Ishikawa (cell line): ENCODE data around the gene MEGF6.

Source experiments
- CEBPB ChIP-seq: IDR thresholded peaks from 2 replicates; pipeline ENCODE4 v1.6.1; 2012
- CREB1 ChIP-seq: IDR thresholded peaks from 2 replicates; pipeline ENCODE4 v1.6.1; 2012; ENCODE audit warnings: low read depth
- EGR1 ChIP-seq: IDR thresholded peaks from 2 replicates; pipeline ENCODE4 v1.6.1; 2012
- EP300 ChIP-seq: IDR thresholded peaks from 2 replicates; pipeline ENCODE4 v1.6.1; 2012; ENCODE audit warnings: borderline replicate concordance
- FOXM1 ChIP-seq: IDR thresholded peaks from 2 replicates; pipeline ENCODE4 v1.6.1; 2012; ENCODE audit warnings: low read depth, borderline replicate concordance
- NFIC ChIP-seq: IDR thresholded peaks from 2 replicates; pipeline ENCODE4 v1.6.1; 2012
- RAD21 ChIP-seq: IDR thresholded peaks from 2 replicates; pipeline ENCODE4 v1.6.1; 2012; ENCODE audit warnings: low read depth
- TAF1 ChIP-seq: IDR thresholded peaks from 2 replicates; pipeline ENCODE4 v1.6.1; 2012; ENCODE audit warnings: low read depth, mild to moderate bottlenecking
- TCF12 ChIP-seq: IDR thresholded peaks from 2 replicates; pipeline ENCODE4 v1.6.1; 2012; ENCODE audit warnings: low read depth
- TEAD4 ChIP-seq: IDR thresholded peaks from 2 replicates; pipeline ENCODE4 v1.6.1; 2012
- USF1 ChIP-seq: IDR thresholded peaks from 2 replicates; pipeline ENCODE4 v1.6.1; 2012
- YY1 ChIP-seq: IDR thresholded peaks from 2 replicates; pipeline ENCODE4 v1.6.1; 2012; ENCODE audit warnings: low read depth
- ZBTB7A ChIP-seq: IDR thresholded peaks from 2 replicates; pipeline ENCODE4 v1.6.1; 2012; ENCODE audit warnings: low read depth
- TF ChIP-seq, protein P1 (sequence below): IDR thresholded peaks from 2 replicates; pipeline ENCODE4 v1.6.1; 2012
- TF ChIP-seq, protein P2 (sequence below): IDR thresholded peaks from 2 replicates; pipeline ENCODE4 v1.6.1; 2012; ENCODE audit warnings: low read depth, mild to moderate bottlenecking

The MEGF6 gene

DNA sequence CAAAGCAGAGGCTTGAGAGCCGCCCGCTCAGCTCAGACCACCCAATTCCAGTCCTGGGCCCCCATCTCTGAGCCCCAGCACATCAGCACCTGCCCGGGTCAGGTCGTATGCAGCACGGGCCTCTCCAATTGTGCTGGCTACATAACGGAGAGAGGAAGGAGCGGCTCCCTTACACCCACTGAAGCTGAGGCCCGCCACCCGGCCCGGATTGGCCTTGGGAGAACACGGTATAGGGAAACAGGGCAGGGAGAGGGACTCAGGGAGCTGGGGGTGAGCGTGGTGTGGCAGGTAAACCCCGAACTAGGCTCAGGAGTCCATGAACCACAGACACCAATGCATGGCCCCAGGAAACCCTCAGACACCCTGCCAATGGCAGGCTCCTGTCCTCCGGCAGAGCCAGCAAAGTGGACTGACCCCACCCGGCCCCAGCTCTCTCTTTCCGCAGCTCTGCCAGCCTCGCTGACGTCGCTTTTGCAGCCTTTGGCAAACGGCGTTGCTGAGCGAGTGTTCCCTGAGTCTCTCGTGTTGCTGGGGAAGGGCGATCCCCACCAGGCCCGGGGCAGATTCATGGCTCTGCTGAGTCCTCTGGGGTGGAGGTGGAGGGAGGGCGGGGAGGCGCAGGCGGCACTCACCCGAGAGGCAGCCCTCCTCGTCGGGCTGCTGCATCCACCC is 16.5 kb downstream of the MEGF6 start:
- TF ChIP-seq USF1 (no peak), CEBPB (no peak), EP300 (no peak), FOXM1 (no peak), NFIC (no peak), TCF12 (no peak), TAF1 (no peak), ZBTB7A (no peak)

GRCh38 chr1:3593745-3594144 is 17.6 kb downstream of the MEGF6 start:
- no peak for TF ChIP-seq TCF12
- no peak for TF ChIP-seq NFIC
- no peak for TF ChIP-seq TEAD4
- TF ChIP-seq TAF1, result no peak
- no peak for TF ChIP-seq EGR1
- TF ChIP-seq, protein P1, sequence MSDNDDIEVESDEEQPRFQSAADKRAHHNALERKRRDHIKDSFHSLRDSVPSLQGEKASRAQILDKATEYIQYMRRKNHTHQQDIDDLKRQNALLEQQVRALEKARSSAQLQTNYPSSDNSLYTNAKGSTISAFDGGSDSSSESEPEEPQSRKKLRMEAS, result no peak
- TF ChIP-seq ZBTB7A, result no peak
- no peak for TF ChIP-seq EP300
- no peak for TF ChIP-seq YY1
- TF ChIP-seq, protein P2, sequence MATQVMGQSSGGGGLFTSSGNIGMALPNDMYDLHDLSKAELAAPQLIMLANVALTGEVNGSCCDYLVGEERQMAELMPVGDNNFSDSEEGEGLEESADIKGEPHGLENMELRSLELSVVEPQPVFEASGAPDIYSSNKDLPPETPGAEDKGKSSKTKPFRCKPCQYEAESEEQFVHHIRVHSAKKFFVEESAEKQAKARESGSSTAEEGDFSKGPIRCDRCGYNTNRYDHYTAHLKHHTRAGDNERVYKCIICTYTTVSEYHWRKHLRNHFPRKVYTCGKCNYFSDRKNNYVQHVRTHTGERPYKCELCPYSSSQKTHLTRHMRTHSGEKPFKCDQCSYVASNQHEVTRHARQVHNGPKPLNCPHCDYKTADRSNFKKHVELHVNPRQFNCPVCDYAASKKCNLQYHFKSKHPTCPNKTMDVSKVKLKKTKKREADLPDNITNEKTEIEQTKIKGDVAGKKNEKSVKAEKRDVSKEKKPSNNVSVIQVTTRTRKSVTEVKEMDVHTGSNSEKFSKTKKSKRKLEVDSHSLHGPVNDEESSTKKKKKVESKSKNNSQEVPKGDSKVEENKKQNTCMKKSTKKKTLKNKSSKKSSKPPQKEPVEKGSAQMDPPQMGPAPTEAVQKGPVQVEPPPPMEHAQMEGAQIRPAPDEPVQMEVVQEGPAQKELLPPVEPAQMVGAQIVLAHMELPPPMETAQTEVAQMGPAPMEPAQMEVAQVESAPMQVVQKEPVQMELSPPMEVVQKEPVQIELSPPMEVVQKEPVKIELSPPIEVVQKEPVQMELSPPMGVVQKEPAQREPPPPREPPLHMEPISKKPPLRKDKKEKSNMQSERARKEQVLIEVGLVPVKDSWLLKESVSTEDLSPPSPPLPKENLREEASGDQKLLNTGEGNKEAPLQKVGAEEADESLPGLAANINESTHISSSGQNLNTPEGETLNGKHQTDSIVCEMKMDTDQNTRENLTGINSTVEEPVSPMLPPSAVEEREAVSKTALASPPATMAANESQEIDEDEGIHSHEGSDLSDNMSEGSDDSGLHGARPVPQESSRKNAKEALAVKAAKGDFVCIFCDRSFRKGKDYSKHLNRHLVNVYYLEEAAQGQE, result no peak
- TF ChIP-seq RAD21, result no peak

DNA sequence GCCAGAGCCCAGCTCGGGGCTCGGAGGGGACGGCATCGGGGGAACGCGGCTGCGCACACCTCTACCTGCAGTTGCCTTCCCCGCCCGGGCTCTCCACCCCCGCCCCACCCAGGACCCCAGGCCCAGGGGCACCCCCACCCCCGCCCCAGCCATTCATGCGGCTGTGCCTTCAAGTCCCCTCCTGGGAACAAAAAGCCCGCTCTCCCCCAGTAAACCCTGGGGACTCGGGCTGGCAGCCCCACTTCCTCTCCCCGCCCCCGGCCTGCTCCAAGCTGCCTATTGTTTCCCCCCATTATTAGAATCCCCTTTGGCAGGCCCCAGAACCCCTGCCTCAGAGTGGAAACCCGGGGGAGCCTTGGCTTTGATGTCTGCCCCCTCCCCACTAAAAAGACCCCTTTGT is 18.0 kb downstream of the MEGF6 start:
- no peak for TF ChIP-seq TCF12
- TF ChIP-seq ZBTB7A, result no peak
- no peak for TF ChIP-seq EP300
- TF ChIP-seq CEBPB, result no peak
- no peak for TF ChIP-seq EGR1
- TF ChIP-seq TEAD4, result no peak
- TF ChIP-seq NFIC, result no peak
- TF ChIP-seq USF1, result no peak
- TF ChIP-seq, protein P1, result no peak
- no peak for TF ChIP-seq YY1
- no peak for TF ChIP-seq FOXM1
- TF ChIP-seq RAD21, result no peak
- no peak for TF ChIP-seq CREB1
- TF ChIP-seq, protein P2, result no peak
- no peak for TF ChIP-seq TAF1

GRCh38 chr1:3590951-3591865 is 20.1 kb downstream of the MEGF6 start:
- TF ChIP-seq CREB1 (no peak), RAD21 (peak; percentile 3; the same call in 1 of the 2 replicates), EGR1 (no peak), FOXM1 (no peak)

DNA sequence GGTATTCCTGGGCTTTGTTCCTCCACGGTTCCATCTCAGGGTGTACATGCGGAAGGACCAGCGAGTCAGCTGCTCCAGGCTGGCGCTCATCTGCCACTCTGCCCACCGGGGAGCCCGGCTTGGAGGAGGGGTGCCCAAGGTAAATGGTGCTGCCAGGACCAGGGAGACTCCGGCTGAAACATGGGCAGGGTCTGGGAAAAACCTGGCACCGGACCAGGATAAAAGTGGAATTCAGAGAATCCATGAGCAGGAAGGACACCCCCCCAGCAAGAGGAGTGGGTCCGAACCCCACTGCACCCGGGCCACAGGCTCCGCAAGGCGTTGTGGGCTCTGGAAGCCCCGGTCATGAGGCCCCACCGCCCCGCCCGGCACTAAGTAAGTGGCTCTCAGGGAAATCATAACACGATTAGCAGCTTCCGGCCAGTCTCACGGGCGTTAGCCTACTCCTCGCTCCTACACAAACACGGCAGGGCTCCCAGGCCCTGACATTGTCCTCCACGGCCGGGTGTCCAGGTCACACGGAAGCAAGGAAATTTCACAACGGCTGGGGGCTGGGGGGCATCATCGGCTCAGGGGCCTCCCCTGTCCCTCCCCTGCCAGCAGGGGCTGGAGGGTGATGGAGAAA is 21.1 kb downstream of the MEGF6 start:
- no peak for TF ChIP-seq EGR1
- TF ChIP-seq FOXM1, result no peak
- TF ChIP-seq TEAD4, result no peak
- TF ChIP-seq NFIC, result no peak
- TF ChIP-seq, protein P1, result no peak
- no peak for TF ChIP-seq USF1
- TF ChIP-seq CREB1, result no peak
- TF ChIP-seq, protein P2, result no peak
- TF ChIP-seq EP300, result no peak
- TF ChIP-seq TAF1, result no peak
- TF ChIP-seq YY1, result no peak
- TF ChIP-seq CEBPB, result no peak
- TF ChIP-seq RAD21, result no peak
- no peak for TF ChIP-seq TCF12
- no peak for TF ChIP-seq ZBTB7A
